Skin of body (tissue), 2 donors: ENCODE results near the gene FUOM. TPM values are rescaled to one million over a fixed set of nuclear protein-coding genes. Genes with fewer than 3 reads are reported as not detected.

ENCODE experiments used
- DNase-seq: peaks from one replicate; lab custom pipeline; 2025; lab: John Stamatoyannopoulos, UW
- total RNA-seq: library from RNA; depleted of rRNA; stranded (reverse); fragments of >200 nt; gene quantifications from one replicate; pipeline ENCODE4 v1.2.3, GENCODE V29; 2014

Gene FUOM
- total RNA-seq, 1 donor from 2014 or later = 11.2 TPM

GRCh38 chr10:133353202-133353959 is 4.4 kb downstream of the FUOM start:
- DNase-seq = no peak

- no peak for DNase-seq
Measured at GRCh38 chr10:133351408-133352318, 6.2 kb downstream of the FUOM start.

GRCh38 chr10:133350950-133351329 is 6.9 kb downstream of the FUOM start:
- DNase-seq = no peak

GRCh38 chr10:133350283-133350949 is 7.4 kb downstream of the FUOM start:
- no peak for DNase-seq

GRCh38 chr10:133349577-133350011 is 8.2 kb downstream of the FUOM start:
- no peak for DNase-seq

- no peak for DNase-seq
Measured at GRCh38 chr10:133349160-133349568, 8.7 kb downstream of the FUOM start.

- DNase-seq = no peak
Measured at GRCh38 chr10:133347710-133348517, 9.9 kb downstream of the FUOM start.

- no peak for DNase-seq
Measured at GRCh38 chr10:133346413-133346812, 11.4 kb downstream of the FUOM start.

GRCh38 chr10:133344236-133344635 is 13.6 kb downstream of the FUOM start:
- DNase-seq = no peak

GRCh38 chr10:133343558-133343957 is 14.3 kb downstream of the FUOM start:
- DNase-seq = no peak

GRCh38 chr10:133342942-133343341 is 14.9 kb downstream of the FUOM start:
- no peak for DNase-seq

- no peak for DNase-seq
Measured at GRCh38 chr10:133341983-133342382, 15.8 kb downstream of the FUOM start.

GRCh38 chr10:133339708-133340380 is 18.0 kb downstream of the FUOM start:
- no peak for DNase-seq

- no peak for DNase-seq
Measured at GRCh38 chr10:133338080-133339071, 19.4 kb downstream of the FUOM start.

GRCh38 chr10:133337370-133337725 is 20.5 kb downstream of the FUOM start:
- DNase-seq = no peak

GRCh38 chr10:133336577-133337369 is 21.0 kb downstream of the FUOM start, which contains the start of gene CALY:
Gene CALY, minus strand, starts transcription at chr10:133336896. Its CDS starts 7,907 bp downstream, at chr10:133328989.
- no peak for DNase-seq

GRCh38 chr10:133336118-133336576 is 21.7 kb downstream of the FUOM start:
- no peak for DNase-seq
